Measurements from ENCODE around the gene NRXN2.
"Not testable (repeated sequence)": the region's sequence is repeated elsewhere in the genome, so short reads cannot be mapped to it uniquely, and the experiment has no call there.

NRXN2 gene

DNA sequence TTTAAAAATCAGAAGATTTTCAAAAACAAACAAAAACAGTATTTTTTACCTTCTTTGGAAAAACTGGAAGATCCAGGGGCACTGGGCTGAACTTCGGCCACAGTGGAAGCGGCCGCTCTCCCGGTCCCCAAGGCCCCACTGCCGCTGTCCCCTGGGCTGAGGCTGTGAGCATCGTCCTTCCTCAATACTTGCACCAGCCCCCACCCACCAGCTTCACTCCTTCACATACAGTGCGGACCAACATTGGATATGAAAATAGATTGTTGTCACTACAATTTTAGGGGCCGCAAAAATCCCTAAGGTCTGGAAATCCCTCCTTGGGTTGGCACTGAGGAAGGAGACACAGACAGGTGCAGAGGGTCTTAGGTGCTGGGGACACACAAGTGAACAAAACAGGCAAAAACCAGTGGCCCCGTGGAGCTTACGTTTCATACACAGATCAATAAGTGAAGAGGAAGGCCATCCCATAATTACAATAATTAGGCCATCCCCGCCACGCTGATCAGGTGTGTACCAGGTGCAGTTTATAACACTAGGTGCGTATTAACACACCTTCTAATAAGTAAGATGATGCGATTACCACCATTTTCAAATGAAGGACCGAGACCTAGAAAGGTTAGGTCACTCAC lies 160.2 kb downstream of the NRXN2 start:
- TF ChIP-seq, protein P1, sequence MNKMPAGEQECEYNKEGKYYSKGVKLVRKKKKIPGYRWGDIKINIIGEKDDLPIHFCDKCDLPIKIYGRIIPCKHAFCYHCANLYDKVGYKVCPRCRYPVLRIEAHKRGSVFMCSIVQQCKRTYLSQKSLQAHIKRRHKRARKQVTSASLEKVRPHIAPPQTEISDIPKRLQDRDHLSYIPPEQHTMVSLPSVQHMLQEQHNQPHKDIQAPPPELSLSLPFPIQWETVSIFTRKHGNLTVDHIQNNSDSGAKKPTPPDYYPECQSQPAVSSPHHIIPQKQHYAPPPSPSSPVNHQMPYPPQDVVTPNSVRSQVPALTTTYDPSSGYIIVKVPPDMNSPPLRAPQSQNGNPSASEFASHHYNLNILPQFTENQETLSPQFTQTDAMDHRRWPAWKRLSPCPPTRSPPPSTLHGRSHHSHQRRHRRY (tag by site-specific recombination; IDR thresholded peaks at IDR 0.05), result no peak
- TF ChIP-seq ZNF837 (tag by site-specific recombination; IDR thresholded peaks at IDR 0.05) (no peak), ZNF521 (tag by site-specific recombination; IDR thresholded peaks at IDR 0.05) (no peak), ZNF140 (tag by site-specific recombination; IDR thresholded peaks at IDR 0.05) (no peak), GLI2 (tag by site-specific recombination; IDR thresholded peaks at IDR 0.05; ENCODE audit: borderline replicate concordance, low read depth) (no peak), ZNF202 (tag by site-specific recombination; IDR thresholded peaks at IDR 0.05; ENCODE audit: borderline replicate concordance) (no peak), ZNF777 (tag by site-specific recombination; IDR thresholded peaks at IDR 0.05; ENCODE audit: borderline replicate concordance) (no peak), GFI1B (tag by site-specific recombination; IDR thresholded peaks at IDR 0.05) (no peak), ZBTB48 (tag by site-specific recombination; IDR thresholded peaks at IDR 0.05) (no peak), WT1 (tag by site-specific recombination; IDR thresholded peaks at IDR 0.05) (no peak), ZNF394 (tag by site-specific recombination; IDR thresholded peaks at IDR 0.05; ENCODE audit: borderline replicate concordance) (no peak), REPIN1 (tag by site-specific recombination; IDR thresholded peaks at IDR 0.05; ENCODE audit: low read depth) (no peak)
- TF ChIP-seq, protein P2, sequence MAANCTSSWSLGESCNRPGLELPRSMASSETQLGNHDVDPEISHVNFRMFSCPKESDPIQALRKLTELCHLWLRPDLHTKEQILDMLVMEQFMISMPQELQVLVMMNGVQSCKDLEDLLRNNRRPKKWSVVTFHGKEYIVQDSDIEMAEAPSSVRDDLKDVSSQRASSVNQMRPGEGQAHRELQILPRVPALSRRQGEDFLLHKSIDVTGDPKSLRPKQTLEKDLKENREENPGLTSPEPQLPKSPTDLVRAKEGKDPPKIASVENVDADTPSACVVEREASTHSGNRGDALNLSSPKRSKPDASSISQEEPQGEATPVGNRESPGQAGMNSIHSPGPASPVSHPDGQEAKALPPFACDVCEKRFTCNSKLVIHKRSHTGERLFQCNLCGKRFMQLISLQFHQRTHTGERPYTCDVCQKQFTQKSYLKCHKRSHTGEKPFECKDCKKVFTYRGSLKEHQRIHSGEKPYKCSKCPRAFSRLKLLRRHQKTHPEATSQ (tag by site-specific recombination; IDR thresholded peaks at IDR 0.05), result no peak
- ChIA-PET CTCF (no interaction called here), POLR2A (no interaction called here)
- no peak overlapping the region for H3K4me3 ChIP-seq (ENCODE audit: low read depth, low read length)
- no peaks in the 10 kb centered on the region for H3K4me1 ChIP-seq (ENCODE audit: control insufficient read depth, insufficient read depth, low read length)
- H3K9me3 ChIP-seq (ENCODE audit: control insufficient read depth, insufficient read depth, low read depth, low read length), result no peaks in the 10 kb centered on the region
- no peaks in the 10 kb centered on the region for H3K36me3 ChIP-seq (ENCODE audit: control insufficient read depth in 2 of 2, insufficient read depth in 1 of 2, low read length in 2 of 2)
- H3K27ac ChIP-seq (ENCODE audit: extremely low read depth, low read depth, low read length), result no peak overlapping the region

DNA sequence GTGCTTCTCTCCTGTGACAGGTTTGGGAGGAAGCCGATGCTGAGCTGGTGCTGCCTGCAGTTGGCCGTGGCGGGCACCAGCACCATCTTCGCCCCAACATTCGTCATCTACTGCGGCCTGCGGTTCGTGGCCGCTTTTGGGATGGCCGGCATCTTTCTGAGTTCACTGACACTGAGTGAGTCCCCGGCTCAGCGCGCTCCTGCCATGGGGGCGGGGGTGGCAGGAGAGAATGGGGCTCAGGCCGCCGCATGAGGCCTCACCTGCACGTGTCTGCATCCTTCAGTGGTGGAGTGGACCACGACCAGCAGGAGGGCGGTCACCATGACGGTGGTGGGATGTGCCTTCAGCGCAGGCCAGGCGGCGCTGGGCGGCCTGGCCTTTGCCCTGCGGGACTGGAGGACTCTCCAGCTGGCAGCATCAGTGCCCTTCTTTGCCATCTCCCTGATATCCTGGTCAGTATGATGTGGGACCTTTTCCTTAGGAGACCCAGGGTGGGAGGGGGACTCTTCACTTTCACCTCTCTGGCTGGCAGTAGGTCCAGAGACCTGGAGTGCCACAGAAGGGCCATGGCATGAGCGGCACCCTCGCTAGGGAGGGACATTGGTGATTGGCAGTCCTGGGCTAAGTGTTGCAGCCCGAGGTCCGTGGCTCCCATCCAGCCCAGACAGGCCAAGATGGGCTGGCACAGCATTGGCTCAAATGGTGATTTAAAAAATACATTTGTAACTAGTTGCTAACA lies 160.8 kb downstream of the NRXN2 start:
- ChIA-PET CTCF (interaction anchor here (1.9 kb wide), 1 partner anchor 91 kb away, joined by 5 read pairs; no protein-coding TSS in a partner anchor), POLR2A (no interaction called here)
- Histone ChIP-seq H3K27ac (ENCODE audit: extremely low read depth, low read depth, low read length) (no peak overlapping the region), H3K9me3 (ENCODE audit: control insufficient read depth, insufficient read depth, low read depth, low read length) (no peaks in the 10 kb centered on the region), H3K4me3 (ENCODE audit: low read depth, low read length) (no peak overlapping the region), H3K36me3 (ENCODE audit: control insufficient read depth in 2 of 2, insufficient read depth in 1 of 2, low read length in 2 of 2) (no peaks in the 10 kb centered on the region), H3K4me1 (ENCODE audit: control insufficient read depth, insufficient read depth, low read length) (no peaks in the 10 kb centered on the region)
- no peak for TF ChIP-seq ZNF175 (tag by site-specific recombination; IDR thresholded peaks at IDR 0.05)
- TF ChIP-seq ZNF157 (tag by site-specific recombination; IDR thresholded peaks at IDR 0.05), result no peak
- TF ChIP-seq ZNF239 (tag by site-specific recombination; IDR thresholded peaks at IDR 0.05), result no peak

DNA sequence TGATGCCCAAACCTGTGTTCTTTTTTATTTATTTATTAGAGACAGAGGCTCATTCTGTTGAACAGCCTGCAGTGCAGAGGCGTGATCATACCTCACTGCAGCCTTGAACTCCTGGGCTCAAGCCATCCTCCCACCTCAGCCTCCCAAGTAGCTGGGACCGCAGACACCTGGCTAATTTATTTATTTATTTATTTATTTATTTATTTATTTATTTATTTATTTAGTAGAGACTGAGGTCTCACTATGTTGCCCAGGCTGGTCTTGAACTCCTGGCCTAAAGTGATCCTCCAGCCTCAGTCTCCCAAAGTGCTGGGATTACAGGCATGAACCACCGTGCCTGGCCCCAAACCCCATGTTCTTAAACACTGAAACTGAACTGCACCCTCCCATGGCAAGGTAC lies 161.6 kb downstream of the NRXN2 start:
- H3K9me3 ChIP-seq (ENCODE audit: control insufficient read depth, insufficient read depth, low read depth, low read length); H3K4me3 ChIP-seq (ENCODE audit: low read depth, low read length); POLR2A ChIA-PET; H3K36me3 ChIP-seq (ENCODE audit: control insufficient read depth in 2 of 2, insufficient read depth in 1 of 2, low read length in 2 of 2); H3K27ac ChIP-seq (ENCODE audit: extremely low read depth, low read depth, low read length); H3K4me1 ChIP-seq (ENCODE audit: control insufficient read depth, insufficient read depth, low read length): not testable (repeated sequence)
- CTCF ChIA-PET, result interaction anchor here (1.0 to 1.9 kb wide), 3 partner anchors 91 to 222 kb away, joined by 3 to 5 read pairs (median 3); no protein-coding TSS in a partner anchor
- peak; percentile 80; the same call in 1 of the 2 replicates for TF ChIP-seq ZNF394 (tag by site-specific recombination; IDR thresholded peaks at IDR 0.05; ENCODE audit: borderline replicate concordance)
- TF ChIP-seq ZBTB8A (tag by site-specific recombination; IDR thresholded peaks at IDR 0.05), result peak; percentile 51; the same call in 1 of the 2 replicates
- TF ChIP-seq, protein P3, sequence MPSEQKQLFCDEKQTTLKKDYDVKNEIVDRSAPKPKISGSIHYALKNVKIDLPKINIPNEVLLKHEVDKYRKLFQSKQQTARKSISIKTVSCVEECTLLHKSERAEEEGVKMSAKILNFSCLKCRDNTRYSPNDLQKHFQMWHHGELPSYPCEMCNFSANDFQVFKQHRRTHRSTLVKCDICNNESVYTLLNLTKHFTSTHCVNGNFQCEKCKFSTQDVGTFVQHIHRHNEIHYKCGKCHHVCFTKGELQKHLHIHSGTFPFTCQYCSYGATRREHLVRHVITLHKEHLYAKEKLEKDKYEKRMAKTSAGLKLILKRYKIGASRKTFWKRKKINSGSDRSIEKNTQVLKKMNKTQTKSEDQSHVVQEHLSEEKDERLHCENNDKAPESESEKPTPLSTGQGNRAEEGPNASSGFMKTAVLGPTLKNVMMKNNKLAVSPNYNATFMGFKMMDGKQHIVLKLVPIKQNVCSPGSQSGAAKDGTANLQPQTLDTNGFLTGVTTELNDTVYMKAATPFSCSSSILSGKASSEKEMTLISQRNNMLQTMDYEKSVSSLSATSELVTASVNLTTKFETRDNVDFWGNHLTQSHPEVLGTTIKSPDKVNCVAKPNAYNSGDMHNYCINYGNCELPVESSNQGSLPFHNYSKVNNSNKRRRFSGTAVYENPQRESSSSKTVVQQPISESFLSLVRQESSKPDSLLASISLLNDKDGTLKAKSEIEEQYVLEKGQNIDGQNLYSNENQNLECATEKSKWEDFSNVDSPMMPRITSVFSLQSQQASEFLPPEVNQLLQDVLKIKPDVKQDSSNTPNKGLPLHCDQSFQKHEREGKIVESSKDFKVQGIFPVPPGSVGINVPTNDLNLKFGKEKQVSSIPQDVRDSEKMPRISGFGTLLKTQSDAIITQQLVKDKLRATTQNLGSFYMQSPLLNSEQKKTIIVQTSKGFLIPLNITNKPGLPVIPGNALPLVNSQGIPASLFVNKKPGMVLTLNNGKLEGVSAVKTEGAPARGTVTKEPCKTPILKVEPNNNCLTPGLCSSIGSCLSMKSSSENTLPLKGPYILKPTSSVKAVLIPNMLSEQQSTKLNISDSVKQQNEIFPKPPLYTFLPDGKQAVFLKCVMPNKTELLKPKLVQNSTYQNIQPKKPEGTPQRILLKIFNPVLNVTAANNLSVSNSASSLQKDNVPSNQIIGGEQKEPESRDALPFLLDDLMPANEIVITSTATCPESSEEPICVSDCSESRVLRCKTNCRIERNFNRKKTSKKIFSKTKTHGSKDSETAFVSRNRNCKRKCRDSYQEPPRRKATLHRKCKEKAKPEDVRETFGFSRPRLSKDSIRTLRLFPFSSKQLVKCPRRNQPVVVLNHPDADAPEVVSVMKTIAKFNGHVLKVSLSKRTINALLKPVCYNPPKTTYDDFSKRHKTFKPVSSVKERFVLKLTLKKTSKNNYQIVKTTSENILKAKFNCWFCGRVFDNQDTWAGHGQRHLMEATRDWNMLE (tag by site-specific recombination; conservative IDR thresholded peaks at IDR 0.05; ENCODE audit: low read depth), result peak; percentile 84
- TF ChIP-seq ZNF266 (tag by site-specific recombination; IDR thresholded peaks at IDR 0.05; ENCODE audit: low read depth), result peak; percentile 66; the same call in 1 of the 2 replicates
- TF ChIP-seq ZNF558 (tag by site-specific recombination; IDR thresholded peaks at IDR 0.05), result 0 out of 2 replicates have a peak, but pooled peaks have one; percentile 38
- TF ChIP-seq ZNF426 (tag by site-specific recombination; IDR thresholded peaks at IDR 0.05), result peak; percentile 69
- TF ChIP-seq ZNF654 (tag by site-specific recombination; IDR thresholded peaks at IDR 0.05; ENCODE audit: low read depth), result peak; percentile 27
- TF ChIP-seq ZNF555 (tag by site-specific recombination; conservative IDR thresholded peaks at IDR 0.05), result peak; percentile 47
